HG03064 (cell line): ENCODE results near the gene EFCAB6.

ENCODE experiments used
- ATAC-seq: cut with Tn5 transposase; IDR thresholded peaks from one replicate; pipeline ENCODE4 v1.9.1; 2021; ENCODE audit warnings: low read depth; ENCODE audit not compliant: unreplicated experiment

EFCAB6 gene

DNA sequence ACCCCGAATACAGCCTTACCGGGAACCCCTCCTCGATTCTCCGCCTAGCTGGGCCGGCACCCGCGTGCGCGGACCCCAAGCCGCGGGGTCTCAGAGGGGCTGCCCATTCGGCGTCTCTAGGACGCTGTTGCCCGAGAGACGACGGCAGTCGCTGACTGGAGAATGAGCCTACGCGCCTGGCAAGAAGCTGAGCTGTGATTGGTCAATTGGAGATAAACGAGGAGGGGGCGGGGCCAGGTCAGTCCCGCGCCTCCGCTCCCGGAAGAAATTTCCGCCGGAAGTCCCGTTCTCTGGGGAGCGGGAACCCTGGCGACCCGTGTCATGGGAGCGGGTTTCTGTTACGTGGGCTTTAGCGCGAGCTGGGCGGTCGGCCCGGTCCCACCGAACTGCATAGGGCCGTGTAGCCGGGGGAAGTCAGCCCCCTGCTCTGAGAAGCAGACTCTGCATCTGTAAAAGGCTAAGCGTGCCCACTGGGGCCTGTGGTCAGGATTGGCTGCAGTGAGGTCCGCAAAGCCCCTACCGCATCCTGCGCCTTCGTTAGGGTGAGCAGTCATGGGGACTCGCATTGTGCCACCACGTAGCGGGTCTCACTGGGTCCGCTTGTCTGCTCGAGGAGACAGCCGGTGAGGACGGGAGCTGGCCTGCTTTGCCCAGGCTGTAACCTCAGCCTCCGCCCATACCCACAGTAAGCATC is at the start of gene EFCAB6:
Gene EFCAB6, minus strand, starts transcription at position 157 of the 694 bp plus-strand sequence. CDS start 29,987 bp downstream, outside the sequence.
- peak; percentile 71 for ATAC-seq

- ATAC-seq = no peak
These were observed 49.4 kb upstream of the EFCAB6 start for GRCh38 chr22:43861529-43861928.

- no peak for ATAC-seq
These were observed 48.7 kb upstream of the EFCAB6 start for GRCh38 chr22:43860831-43861230.

GRCh38 chr22:43860126-43860525 is 48.0 kb upstream of the EFCAB6 start:
- no peak for ATAC-seq

GRCh38 chr22:43859621-43860020 is 47.5 kb upstream of the EFCAB6 start:
- ATAC-seq = no peak

DNA sequence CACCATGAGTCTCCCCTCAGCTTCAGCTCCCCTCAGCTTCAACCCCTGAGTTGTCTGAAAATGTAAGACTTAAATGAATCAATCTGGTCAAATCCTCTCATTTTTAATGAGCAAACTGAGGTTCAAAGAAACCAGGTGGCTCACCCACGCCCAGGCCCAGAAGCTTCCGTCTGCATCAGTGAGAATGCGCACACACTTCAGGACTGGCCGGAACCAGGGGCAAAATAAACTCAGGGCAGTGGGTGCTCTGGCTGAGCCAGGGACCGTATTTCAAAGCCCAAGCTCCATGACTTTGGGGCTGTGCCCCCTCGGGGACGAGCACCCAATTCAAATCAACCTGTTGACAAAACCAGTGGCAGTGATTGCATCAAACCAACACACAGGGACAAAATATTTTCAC is 47.1 kb upstream of the EFCAB6 start:
- ATAC-seq = no peak

DNA sequence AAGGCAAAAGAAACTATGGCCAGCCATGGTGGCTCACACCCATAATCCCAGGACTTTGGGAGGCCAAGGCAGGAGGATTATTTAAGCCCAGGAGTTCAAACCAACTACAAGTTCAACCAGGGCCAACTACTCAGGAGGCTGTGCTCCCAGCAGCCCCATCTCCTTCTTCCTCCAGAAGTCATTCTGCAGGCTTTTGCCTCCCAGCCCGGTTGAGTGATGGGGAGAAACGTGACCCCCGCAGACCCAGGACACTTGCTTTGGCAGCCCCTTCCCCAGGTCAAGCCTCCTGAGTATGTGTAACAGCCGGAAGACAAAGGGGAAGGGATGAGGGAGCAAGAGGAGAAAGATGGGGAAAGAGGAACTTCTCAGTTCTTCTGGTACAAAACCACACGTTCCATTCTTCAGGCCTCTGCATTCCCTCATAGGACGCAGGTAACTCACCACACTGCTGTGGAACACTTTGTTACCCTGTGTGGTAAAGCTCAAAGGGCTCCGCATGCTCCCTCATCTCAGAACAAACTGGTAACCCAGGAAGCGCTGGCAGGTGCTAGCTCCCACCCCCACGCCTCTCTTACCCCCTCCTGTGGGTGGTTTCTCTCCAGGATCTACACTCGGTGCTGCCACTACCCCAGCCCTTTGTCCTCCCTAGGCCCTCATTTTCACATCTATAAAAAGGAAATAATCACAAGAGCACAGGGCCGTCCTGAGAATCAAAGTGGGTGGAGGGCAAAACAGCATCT is 46.2 kb upstream of the EFCAB6 start:
- no peak for ATAC-seq

- ATAC-seq = no peak
These were observed 45.3 kb upstream of the EFCAB6 start for GRCh38 chr22:43857367-43857766.

DNA sequence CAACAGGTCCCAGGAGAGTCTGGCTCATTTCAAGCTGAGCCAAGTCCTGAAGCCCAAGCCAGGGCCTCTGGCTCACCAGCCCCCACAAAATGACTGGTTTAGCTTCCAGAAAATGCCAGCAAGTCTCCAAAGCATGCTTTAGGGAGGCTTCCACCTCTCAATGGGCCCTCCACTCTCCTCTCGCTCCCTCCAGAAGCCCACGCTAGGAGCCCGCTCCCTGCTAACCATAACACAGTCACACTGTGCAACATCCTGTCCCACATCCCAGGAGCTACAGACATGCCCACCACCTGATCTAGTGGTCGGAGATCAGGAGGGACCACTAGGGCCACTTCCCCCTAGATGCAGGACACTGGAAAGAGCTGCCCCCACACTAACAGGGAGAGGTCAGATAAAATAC is 43.3 kb upstream of the EFCAB6 start:
- ATAC-seq = no peak

GRCh38 chr22:43854786-43855271 is 42.7 kb upstream of the EFCAB6 start:
- no peak for ATAC-seq

- ATAC-seq = no peak
These were observed 42.1 kb upstream of the EFCAB6 start for GRCh38 chr22:43854121-43854785.

DNA sequence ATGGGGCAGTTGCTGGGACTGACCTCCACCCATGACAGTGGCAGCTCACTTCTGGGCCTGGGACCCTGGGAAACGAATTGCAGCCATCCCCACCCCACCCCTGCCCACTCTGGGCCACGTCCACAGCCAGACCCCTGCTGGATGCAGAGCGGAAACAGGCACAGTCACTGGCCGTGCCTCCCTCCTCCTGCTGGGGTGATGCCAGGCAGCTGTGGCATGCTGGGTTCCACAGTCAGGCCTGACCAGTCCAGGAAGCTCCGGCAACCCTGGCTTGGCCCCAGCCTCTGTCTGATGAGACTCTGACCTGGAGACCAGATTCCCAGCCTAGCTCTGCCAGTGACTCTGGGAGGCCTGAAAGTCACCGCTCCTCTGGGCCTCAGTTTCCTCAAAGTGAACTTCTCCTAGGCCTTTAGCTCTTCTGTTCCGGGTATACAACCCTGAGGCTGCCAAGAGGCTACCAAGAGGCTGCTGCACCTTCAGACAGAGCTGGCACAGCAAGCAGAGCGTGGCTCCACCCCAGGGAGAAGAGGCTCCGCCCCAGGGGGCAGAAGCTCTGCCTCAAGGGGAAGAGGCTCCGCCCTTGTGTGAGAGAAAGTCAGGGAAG is 41.3 kb upstream of the EFCAB6 start:
- no peak for ATAC-seq

- ATAC-seq = no peak
These were observed 40.6 kb upstream of the EFCAB6 start for GRCh38 chr22:43852573-43853327.

DNA sequence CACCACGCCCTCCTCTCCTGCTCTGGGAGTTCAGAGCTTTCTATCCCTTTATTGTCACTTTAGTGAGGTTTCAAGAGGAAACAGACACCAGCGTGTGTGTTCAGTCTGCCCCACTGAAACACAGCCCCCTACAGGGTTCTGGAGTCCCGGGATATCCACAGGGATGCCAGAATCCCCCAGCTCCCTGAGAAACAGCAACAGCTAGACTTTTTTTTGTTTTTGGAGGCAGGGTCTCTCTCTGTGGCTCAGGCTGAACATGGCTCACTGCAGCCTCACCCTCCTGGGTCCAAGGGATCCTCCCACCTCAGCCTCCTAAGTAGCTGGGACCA is 39.8 kb upstream of the EFCAB6 start:
- ATAC-seq = no peak

DNA sequence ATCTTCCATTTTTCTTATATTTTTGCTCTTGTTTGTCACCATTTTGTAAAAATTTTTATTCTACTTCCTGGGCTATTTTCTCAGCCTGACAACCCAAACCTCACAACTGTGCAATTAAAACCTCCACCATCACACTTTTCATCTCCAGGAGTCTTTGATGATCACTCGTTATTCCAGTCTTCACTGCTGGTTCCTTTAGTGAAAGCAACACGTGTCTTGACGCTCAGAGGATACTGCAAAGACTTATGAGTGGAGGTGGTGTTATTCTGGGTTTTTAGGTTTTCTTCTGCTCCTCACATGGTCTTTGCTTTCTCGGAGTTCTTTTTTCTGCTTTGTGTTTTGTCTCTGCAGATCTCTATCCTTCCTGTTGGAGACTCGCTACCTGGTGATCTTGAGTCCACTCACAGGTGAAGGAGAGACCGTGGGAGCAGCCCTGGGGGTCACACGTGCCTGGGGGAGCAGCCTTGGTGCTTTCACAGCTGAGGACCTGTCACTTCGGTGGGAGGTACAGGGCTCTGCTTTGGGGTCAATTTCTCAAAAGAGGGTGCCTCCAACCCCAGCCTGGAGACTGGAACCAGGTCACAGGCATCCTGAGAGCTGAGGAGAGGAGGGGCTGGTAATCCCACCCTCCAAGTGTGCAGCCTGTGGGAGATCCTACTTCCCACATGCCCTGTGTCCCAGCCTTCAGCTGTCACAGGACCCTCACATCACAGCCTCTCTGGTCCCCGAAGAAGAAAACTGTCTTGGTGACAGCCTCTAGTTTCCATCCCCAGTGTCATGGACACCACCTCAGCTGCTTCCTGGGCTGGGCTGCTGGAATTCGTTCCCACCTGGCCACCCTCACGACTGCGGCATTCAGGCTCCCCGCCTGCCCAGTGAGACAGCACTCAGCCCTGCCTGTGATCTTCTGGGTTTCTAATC is 39.2 kb upstream of the EFCAB6 start:
- no peak for ATAC-seq

DNA sequence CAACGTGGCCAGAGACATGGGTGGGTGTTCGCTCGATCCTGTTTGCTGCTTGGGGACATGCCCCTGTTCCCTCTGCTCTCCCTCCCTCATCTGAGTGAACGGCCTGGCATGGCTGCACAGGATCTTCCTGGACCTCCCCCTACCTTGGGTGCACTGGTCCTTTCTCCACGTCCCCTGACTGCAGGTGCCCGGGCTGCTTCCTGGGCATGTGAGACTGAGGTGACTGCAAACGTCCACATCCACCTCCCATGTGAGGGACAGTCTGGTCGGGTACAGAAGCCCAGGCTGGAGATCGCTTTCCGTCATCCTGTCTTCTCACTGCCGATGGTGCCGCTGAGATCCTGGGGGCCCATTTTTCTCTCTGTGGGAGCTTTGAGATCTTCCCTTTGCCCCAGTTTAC is 38.4 kb upstream of the EFCAB6 start:
- no peak for ATAC-seq

- ATAC-seq = no peak
These were observed 37.6 kb upstream of the EFCAB6 start for GRCh38 chr22:43849731-43850130.

DNA sequence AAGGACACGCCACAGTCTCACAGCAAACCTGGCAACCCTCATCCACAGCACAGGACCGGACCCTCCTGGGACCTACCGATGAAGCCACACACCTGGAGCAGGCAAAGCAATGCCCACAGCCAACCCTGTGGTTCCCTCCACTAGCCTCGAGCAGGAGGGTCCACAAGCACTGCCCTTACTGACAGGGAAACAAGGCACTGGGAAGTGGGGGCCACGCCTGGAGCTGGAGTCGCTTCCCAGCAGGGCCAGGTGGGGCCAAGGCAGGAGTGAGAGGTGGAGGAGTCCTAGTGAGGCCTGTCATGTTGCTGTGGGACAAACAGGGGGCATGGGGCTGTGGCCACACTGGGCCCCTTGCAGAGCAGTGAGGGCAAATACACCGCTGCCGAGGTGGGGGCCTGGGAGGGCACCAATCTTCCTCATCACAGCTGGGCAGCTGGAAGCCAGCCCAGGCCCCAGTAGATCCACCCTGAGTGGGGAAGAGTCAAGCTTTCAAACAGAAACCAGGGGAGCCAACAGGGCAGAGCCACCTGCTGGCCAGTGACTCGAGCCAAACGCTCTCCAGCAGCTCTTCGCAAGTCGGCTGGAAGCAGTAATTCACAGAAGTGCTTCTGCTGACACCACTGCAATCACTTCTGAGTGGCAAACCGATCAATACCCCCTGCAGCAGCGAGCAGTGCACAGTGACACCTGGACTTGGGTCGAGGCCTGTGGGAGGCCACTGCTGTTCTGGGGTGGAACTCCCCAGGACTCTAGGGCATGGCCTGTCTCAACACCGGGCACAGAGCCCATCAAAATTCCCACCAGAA is 36.5 kb upstream of the EFCAB6 start:
- ATAC-seq = no peak
